ENCODE results near the gene OTUD7B. TPM values are rescaled to one million over a fixed set of nuclear protein-coding genes. Genes with fewer than 3 reads are reported as not detected.

Gene OTUD7B
- total RNA-seq, 1 experiment from 2014 or later: 23.5 TPM

- Histone ChIP-seq H3K79me1 (ENCODE audit: insufficient read depth, low read depth, low read length, poor library complexity, severe bottlenecking) (peaks cover 11% of the 10 kb centered on the region), H3K27me3 (ENCODE audit: insufficient read depth, low read length) (no peaks in the 10 kb centered on the region), H3K4me2 (ENCODE audit: insufficient read depth, insufficient read length, low read length) (peak overlapping the region; percentile 96), H2AFZ (ENCODE audit: low read length) (no peak overlapping the region), H3K4me1 (ENCODE audit: insufficient read depth, low read length) (peaks cover 2% of the 10 kb centered on the region; the same call in 1 of the 2 replicates), H3T11ph (ENCODE audit: low read length) (no peak overlapping the region), H3K27ac (ENCODE audit: insufficient read length, low read depth, low read length) (no peak overlapping the region), H3K14ac (ENCODE audit: insufficient read depth, low read length) (no peak overlapping the region), H3K18ac (ENCODE audit: insufficient read length, low read depth, low read length) (no peak overlapping the region), H3K9me3 (ENCODE audit: control insufficient read depth, low read depth, low read length) (no peaks in the 10 kb centered on the region), H3K56ac (ENCODE audit: insufficient read length, low read depth, low read length) (no peak overlapping the region), H4K5ac (ENCODE audit: insufficient read length, low read depth, low read length) (no peak overlapping the region), H2BK15ac (ENCODE audit: low read depth, low read length) (no peak overlapping the region), H4K8ac (replicated peaks; ENCODE audit: insufficient read length, low read depth, low read length) (no peak overlapping the region), H2BK20ac (ENCODE audit: low read depth, low read length, poor library complexity, severe bottlenecking) (no peak overlapping the region), H3K23me2 (ENCODE audit: insufficient read length, low read depth, low read length, poor library complexity, severe bottlenecking) (peaks cover 11% of the 10 kb centered on the region), H2BK5ac (ENCODE audit: insufficient read length, low read length) (no peak overlapping the region), H2BK12ac (ENCODE audit: insufficient read length, low read depth, low read length) (no peak overlapping the region), H2BK120ac (ENCODE audit: low read depth, low read length, poor library complexity, severe bottlenecking) (no peak overlapping the region), H3K79me2 (ENCODE audit: insufficient read depth, low read length) (peaks cover 8% of the 10 kb centered on the region; the same call in 1 of the 2 replicates), H4K91ac (ENCODE audit: insufficient read length, low read depth, low read length) (no peak overlapping the region), H4K20me1 (ENCODE audit: control insufficient read depth, insufficient read depth, insufficient read length) (no peaks in the 10 kb centered on the region), H2AK5ac (ENCODE audit: insufficient read length, low read length) (no peak overlapping the region), H3K23ac (ENCODE audit: insufficient read length, low read depth, low read length) (no peak overlapping the region), H3K4ac (ENCODE audit: low read depth, low read length) (no peak overlapping the region), H3K9ac (ENCODE audit: extremely low read depth, insufficient read length, low read length) (no peak overlapping the region)
- Mint-ChIP-seq H3K27me3 (ENCODE audit: low read depth) (no peaks in the 10 kb centered on the region), H3K9me3 (no peaks in the 10 kb centered on the region; a peak in 1 of 5 replicates), H3K36me3 (ENCODE audit: insufficient read depth in 1 of 3, low read depth in 3 of 3) (peaks cover 33 to 54% (median 49%) of the 10 kb centered on the region in 3 experiments), H3K4me1 (peaks cover 19 to 26% of the 10 kb centered on the region in 2 experiments), H3K4me3 (peak overlapping the region; percentile 97 to 100), H3K27ac (no peak overlapping the region)
- TF ChIP-seq CTCF (conservative IDR thresholded peaks at IDR 0.05): no peak
- WGBS (ENCODE audit: extremely low coverage, insufficient read length, low lambda C conversion rate): no CpG with 5 or more reads among the region's 9 CpGs
- no peak for DNase-seq
These were observed 84.2 kb downstream of the OTUD7B start for GRCh38 chr1:149926296-149926695.
